G401 (cell line): ENCODE measurements around the gene EPHA1. TPM values are rescaled to one million over a fixed set of nuclear protein-coding genes. Genes with fewer than 3 reads are reported as not detected.

Source experiments
- DNase-seq: peaks from one replicate; pipeline ENCODE4 v3.0.0-alpha.2; 2015; ENCODE audit warnings: low spot score
- in situ Hi-C: cut with HindIII; loops from 2 replicates; pipeline ENCODE4 v1.10.0; 2016; ENCODE audit warnings: low sequenced_read_pairs, mixed read lengths
- total RNA-seq: library from RNA; depleted of rRNA; stranded (reverse); fragments of >200 nt; shearing (Covaris generic); gene quantifications from 2 replicates; pipeline ENCODE4 v1.2.3, GENCODE V29; 2014

Gene EPHA1
- total RNA-seq, 1 experiment from 2014 or later: not detected

DNA sequence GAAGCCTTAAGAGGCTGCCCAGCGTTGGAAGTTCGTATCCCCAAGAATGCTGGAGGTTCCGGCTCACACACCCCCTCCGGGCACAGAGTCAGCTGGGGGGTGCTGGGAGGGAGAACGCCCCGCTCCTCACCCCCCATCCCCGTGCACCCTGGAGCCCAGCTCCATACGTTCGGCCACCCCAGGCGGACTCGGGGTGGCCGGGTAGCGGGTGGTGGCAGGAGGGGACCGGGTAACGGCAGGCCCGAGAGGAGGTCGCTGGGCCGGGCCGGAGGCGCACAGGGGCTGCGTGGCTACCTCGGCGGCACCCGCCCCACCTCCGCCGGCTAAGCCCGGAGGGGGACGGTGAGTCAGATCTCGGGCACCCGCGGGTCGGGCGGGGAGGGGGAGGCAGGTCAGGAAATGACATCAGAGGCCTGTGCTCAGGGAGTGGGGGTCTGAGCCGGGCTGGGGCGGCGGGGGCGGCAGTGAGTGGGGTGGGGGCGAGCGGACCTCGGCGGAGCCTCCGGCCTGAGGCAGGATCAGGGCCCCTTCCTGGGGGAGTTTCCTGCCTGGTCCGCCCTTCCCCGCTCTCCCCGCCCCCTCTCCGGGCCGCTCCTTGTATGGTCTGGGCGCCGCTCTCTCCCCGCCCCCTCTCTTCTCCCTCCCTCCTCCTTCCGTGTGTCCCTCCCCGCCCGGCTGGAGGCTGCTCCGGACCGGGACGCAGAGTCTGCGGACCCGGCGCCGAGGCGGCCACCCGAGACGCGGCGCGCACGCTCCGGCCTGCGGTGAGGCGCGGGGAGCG is 27.8 kb downstream of the EPHA1 start, which contains the start of gene ZYX:
TSS of gene ZYX (plus strand) at position 700 of the 781 bp plus-strand sequence. CDS start 227 bp downstream, outside the sequence.
- in situ Hi-C loops: no loop called here
- peak; percentile 93 for DNase-seq

DNA sequence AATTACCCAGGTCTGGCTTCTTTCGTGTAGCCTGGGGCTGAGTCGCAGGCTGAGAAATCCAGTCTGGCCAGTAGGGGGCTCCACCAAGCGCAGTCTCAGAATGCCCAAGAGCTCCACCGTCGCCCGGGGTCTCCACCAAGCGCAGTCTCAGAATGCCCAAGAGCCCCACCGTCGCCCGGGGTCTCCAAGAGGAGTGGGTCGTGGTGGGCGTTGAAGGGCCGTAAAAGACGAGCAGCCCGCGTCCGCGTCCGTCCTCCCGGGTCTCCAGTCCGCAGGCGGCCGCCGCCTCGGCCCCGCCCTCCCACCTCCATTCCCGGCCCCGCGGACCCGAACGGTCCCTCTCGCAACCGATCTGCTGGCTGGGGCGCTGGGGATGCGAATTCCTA is 28.4 kb downstream of the EPHA1 start:
- peak; percentile 85 for DNase-seq
- in situ Hi-C loops: no loop called here

DNA sequence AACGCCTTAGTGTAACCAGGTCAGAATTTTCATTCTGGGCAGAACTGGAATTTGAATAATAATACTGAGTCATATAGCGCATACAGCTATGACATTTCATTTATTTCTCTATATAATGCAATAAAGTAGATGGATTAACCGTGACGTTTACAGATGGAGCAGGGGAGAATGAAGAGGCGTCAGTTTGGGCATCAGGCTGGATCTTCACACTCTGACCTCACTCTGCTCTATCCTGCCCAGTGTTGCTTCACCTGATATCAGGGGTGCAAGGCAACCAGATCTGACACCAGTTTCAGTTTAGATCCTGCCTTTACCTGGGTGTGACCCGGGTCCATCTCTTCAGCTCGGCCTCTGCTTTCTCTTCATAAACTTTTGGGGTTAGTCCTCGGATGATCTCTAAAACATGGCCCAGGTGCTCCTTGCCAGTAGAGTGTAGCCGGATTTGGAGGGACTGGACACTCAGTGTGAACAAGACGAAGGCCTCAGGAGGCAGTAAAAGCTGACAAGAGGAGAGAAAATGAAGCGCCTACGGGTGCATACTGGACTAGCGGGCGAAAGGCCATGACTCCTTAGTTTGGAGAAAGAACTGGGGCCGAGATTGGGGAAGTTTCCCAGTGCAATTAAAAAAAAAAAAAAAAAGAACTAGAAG is 28.9 kb downstream of the EPHA1 start:
- DNase-seq: no peak

DNA sequence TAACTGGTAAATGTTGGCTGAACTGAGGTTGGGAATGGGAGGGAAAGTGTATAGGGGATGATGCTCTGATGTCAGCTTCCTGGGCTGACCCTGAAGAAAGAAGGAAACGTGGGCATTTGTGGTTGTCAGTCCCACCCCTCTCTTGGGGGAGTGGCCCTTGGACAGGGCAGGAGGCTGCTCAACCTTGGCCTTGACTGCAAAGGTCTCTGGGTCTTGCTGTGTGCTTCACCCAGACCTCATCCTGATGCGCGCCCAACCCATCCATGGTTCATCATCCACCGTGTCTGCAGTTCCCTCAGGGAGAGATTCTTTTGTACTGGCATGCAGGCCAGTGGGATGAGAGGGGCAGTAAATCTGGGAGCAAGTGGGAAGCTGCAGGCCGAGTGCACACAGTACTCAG is 32.3 kb downstream of the EPHA1 start:
- DNase-seq: no peak
- in situ Hi-C loops: no loop called here

More for the DNA sequence above, 28.9 kb downstream of the EPHA1 start:
- in situ Hi-C loops: no loop called here

DNA sequence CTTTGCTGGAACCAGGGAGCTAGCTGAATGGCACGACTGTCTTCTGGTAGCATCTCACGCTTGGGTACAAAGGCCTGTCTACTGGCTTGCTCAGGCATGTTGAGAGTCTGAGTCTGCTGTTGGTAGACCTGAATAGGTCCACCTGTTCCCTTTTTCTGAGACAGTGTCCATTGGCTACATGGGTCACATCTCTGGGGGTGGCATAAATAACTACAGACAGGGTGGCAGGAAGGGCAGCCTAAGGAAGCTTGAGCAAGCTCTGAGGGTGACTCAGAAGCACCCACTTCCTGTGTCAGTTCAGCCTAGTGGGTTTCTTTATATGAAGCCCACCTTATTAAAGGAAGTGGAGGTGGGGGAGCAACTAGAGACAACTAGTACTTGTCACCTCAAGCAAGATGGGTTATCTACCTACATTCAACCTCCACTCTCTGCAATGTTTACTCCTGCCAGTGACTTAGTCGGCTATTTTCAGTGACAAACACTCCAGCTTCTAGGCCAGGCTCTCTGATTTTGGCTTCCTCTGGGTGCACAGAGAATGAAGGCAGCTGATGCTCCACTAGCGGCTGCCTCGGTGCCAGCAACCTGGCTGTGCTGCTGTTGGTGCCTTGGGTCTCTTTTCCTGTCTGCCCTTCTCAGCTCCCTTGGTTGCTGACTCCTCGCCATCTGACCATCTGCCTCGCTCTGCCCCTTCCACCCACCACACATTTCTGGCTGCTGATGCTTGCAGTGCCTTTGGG is 33.2 kb downstream of the EPHA1 start:
- DNase-seq: peak; percentile 92
- in situ Hi-C loops: no loop called here

DNA sequence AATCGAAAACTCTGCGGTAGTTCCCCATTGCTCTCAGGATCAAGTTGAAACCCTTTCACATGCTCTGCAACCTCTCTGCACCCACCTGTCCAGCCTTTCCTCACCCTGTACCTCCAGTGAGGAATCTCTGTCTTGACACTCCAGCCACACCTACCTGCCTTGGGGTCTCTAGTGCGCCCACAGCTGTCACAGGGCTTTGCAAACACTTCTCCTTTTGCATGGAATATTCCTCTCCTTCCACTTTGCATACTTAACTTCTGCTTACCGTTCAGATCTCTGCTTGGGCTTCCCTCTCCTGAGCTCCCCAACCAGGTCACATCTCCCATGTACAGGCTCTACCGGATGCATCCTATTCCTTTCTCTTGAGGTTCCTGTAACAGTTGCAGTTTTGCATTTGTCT is 34.1 kb downstream of the EPHA1 start:
- no peak for DNase-seq
- in situ Hi-C loops: no loop called here

DNA sequence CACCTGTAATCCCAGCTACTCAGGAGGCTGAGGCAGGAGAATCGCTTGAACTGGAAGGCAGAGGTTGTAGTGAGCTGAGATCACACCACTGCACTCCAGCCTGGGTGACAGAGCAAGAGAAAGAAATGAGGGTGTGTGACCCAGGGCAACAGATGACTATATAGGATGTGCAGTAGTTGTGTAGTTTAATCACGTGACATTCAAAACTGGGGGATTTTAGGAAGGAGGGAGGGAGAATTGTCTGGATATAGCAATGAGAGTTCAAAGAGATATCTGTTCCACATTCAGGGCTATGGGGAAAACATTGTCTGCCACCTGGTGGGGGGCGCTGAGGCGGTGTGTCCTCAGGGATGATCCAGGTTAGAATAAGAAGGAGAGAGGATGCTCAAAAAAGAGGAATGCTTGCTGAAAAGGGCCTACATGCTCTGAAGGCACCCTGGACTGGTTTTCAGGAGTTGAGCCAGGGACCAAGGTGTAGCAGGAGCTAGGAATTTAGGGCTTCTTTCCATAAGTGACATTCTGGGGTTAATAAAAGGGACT is 35.3 kb downstream of the EPHA1 start:
- in situ Hi-C loops: no loop called here
- no peak for DNase-seq

DNA sequence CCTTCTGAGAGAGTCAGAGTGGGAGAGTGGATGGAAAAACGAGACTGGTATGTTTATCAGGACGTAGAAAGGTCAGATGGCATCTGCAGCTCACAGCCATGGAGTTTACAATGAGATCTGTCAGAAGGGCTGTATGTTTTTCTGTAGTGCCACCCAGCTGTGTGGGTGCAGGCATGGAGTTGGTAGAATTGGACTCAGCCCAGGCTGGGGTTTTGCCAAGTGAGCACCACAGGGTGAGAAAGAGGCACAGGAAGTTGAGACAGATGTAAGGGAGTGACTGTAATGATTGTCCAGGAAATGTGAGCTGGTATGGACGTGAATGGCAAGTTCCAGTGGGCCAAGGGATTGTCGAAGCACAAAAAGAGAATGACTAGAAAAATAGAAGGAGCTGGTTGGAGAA is 36.6 kb downstream of the EPHA1 start:
- in situ Hi-C loops: no loop called here
- no peak for DNase-seq

DNA sequence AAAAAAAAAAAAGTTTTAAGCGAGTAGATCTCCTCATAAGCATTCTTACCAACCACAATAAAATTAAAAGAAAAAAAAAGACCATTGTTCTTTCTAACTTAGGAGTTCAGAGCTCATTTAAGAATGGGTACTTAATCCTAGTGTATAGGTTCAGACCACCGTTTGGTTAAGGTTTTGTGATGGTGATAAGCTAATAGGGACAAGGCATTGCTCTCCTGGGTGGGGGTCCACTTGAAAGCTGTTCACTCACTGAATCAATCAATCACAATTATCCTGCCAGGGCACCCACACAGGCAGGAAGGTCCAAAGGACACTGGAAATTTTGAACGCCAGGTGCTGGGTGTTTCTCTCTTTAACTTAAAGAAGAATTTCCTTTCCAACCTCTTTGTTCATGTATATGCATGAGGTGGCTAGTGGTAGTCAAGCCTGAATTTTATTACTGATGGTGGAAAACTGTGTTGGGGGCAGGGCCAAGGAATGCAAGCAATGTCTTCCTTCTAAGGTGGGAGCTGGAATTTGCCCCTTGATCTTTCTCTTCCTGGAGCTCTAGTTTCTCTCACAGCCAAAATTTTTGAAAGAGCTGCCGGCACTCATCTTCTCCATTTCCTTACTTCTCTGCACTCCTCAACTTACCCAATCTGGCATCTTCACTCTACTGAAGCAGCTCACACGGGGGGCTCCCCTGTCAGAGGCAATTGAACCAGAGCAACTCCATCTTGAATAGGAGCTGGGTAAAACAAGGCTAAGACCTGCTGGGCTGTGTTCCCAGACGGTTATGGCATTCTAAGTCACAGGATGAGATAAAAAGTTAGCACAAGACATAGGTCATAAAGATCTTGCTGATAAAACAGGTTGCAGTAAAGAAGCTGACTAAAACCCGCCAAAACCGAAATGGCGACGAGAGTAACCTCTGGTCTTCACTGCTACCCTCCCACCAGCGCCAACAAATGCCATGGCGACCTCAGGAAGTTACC is 38.7 kb downstream of the EPHA1 start:
- in situ Hi-C loops: no loop called here

DNA sequence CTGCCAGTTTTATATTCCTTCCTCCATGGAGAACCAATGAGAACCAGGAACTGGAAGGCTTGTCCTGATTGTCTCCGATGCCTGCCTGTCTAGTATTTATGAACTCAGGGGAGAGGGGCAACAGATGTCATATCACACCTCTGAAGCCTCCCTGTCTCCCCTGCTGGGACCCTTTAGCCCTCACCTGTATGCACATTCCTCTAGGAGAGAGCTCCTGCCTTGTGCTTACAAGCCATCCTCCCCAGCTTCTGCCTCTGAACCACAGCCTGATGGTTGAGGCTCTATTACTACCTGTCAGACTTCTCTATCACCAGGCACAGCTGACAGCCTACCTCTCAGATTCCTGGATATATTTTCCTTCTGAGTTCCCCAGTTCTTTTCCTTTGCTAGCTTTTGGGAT is 40.3 kb downstream of the EPHA1 start:
- no peak for DNase-seq
- in situ Hi-C loops: no loop called here

More for the DNA sequence above, 38.7 kb downstream of the EPHA1 start:
- no peak for DNase-seq

DNA sequence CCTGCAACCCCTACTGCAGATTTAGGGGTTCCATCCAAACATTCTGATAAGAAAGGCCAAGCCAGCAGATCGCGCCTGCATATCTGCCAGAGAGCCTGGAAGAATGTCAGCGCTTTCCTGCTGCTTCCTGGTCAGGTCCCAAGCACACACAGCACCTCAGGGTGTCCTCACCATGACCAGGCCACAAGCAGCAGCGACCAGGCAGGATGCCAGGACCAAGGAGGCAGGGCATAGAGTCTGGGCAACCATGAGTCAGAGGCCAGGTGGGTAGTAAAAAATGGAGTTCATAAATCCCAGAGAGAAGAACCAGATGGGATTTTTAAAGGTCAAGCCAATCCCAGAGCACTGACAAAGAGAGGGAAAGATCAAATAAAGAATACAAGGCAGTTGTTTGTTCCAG is 40.7 kb downstream of the EPHA1 start:
- in situ Hi-C loops: no loop called here
- peak; percentile 71 for DNase-seq

DNA sequence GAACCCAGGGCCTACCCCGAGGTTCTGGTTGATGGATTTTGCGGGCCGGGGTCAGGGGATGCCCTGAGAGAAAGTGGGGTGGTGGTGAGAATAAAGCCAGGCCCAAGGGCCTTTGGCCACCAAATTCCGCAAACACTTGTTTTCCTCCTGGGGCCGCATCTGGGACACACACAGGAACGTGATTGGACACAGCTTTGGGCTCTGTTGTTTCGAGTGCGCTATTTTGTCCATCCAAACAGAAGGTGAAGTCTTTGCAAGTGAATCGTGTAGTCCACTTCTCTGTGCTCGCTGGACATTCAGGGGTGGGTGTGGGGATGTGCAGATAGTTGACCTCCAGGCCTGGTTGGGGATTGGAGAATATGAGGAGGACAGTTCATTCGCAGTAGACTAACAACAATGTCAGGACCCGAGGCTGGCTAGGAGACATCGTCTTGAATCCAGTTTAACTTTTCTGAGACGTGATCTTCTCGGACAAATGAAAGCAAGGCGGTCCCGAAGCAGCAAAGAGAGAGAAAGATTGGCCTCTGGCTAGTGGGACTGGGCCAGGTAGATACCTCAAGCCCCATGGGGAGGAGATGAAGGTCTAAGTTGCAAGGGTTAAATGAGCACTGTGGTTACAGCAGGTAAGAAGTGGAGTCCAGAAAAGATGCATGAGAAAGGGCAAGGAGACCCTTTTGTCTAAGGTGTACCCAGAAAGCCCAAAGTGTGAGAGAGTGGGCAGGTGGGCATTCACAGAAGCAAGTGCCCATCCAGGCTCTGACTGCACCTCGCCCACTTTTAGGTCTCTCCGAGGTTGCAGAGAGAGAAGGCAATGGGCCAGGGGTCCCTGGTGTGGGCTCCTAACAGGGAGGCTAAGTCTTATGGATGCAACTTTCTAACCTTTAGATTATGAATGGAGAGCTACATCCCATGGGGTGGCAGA is 45.4 kb downstream of the EPHA1 start:
- in situ Hi-C loops: no loop called here
- no peak for DNase-seq

DNA sequence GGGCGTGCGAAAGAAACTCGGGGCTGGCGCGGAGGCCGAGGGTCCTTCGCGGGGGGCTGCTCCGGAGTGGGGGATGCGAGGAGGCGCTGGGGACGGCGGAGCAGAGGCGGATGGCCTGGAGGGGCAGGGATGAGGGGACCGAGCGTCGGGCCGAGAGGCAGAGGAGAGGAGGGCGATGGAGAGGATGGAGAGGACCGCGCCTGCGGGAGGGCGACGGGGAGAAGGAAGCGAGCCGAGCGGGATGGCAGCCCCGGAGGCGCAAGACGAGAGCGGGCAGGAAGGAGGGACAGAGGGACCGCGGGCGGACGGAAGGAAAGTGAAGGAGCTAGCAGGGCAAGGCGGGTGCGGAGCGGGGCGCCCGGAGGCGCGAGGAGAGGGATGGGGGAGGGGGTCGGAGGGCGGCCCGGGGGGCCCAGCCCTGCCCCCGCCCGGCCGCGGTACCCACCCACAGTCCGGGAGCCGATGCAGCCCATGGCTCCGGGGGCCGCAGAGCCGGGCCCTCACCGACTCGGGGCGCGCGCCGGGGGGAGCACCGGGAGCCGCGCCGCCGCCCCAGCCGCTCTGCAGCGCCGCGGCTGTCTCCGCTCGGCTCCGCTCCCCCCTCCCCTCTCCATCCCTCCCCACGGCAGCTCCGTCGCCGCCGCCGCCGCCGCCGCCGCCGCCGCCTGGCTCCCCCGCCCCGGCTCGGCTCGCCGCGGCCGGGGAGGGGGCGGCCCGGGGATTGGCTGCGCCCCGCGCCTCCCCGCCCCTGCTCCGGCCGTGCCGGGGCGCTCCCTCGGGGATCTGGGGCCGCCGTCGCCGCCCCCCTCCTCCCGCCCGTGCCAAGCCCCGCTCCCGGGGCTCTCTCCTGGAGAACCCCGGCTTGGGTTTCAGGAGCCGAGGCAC is 46.3 kb downstream of the EPHA1 start, which contains the start of gene FAM131B:
TSS of gene FAM131B (minus strand) at position 583 of the 885 bp plus-strand sequence. CDS start at position 473, 110 bp downstream.
- in situ Hi-C loops: no loop called here
- peak; percentile 66 for DNase-seq

DNA sequence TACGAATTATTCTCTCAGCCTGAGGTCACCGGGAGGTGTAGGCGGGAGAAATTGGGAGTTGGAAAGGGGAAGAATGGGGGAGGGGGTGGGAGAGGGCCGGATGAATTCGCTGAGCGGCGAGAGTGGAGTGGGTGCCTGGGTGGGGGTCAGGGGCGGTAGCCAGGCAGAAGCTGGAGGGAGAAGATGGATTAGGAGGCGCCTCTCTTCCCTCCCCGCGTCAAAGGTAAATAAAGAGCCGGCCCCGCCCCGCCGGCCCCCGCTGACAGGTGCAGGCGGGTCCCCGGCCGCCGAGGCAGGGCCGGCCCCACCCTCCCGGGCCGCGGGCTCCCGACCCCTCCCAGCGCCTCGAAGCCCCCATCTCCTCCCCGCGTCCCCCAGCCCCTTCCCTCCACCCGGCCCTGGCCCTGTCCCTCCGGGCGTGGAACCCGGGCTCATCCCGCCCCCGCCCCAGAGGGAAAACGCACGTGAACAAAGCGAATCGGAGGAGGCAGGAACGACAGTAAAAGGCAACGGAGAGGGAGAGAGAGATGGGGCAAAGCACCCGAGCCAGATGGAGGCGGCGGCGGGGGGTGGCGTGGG is 47.0 kb downstream of the EPHA1 start:
- in situ Hi-C loops: no loop called here
- DNase-seq: no peak

DNA sequence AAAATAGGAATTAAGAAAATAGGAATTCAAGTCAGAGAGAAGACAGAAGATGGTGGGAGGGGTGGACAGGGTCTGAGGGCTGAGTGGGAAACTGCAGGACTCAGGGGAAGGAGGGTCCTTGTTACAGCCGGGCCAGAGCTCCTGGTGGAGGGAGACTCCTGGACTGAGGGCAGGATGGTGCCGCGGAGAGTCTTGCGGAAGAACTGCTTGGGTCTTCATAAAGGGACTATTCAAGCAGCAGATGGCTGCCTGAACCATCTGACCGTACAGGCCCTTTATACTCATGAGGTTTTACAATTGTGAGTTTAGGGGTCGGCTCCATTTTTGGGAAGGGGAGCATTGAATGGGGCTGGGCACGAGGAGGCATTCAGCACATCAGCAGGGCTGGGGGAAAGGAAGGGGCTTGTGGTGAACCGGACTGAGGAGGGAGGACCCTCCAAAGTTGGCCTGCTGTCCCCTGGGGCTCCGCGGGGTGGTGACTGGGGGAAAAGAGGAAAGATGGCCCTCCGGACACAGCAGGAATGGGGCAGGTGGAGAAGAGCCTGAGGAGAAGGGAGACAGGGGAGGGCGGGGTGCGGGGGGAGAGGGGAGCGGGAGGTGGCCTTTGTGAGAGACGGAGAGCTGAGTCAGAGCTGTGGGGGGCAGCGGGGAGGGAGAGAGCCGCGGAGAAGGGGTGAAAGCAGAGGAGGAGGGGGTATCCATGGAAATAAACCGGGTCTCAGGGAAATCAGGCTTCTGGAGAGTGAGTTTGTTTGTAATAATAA is 47.7 kb downstream of the EPHA1 start:
- in situ Hi-C loops: no loop called here
- no peak for DNase-seq
